ENCODE results near the gene UBE2E1. TPM values are rescaled to one million over a fixed set of nuclear protein-coding genes. Genes with fewer than 3 reads are reported as not detected.

UBE2E1 gene
- total and polyA plus RNA-seq, 2 donors (not counting 1 experiment from before 2014, with no cell fraction given), result 46.7 to 63.7 TPM

GRCh38 chr3:23923786-23924185 is 118.0 kb downstream of the UBE2E1 start:
- peaks cover 20% of the 10 kb centered on the region for H3K4me1 Mint-ChIP-seq
- POLR2A ChIA-PET, result interaction anchor here (0.6 kb wide), 1 partner anchor 117 kb away, joined by 3 read pairs; no protein-coding TSS in a partner anchor
- Histone ChIP-seq H2AFZ (ENCODE audit: insufficient read depth, low read depth, low read length, poor library complexity, severe bottlenecking) (no peak overlapping the region), H3K9ac (ENCODE audit: low read length) (no peak overlapping the region), H3K9me3 (ENCODE audit: control extremely low read depth in 1 of 3, control insufficient read depth in 2 of 3, insufficient read depth in 1 of 3, low read length in 2 of 3) (no peaks in the 10 kb centered on the region), H3K4me3 (ENCODE audit: control extremely low read depth in 1 of 5, extremely low read depth in 1 of 5, insufficient read depth in 1 of 5, low read depth in 2 of 5, low read length in 4 of 5) (no peak overlapping the region), H4K20me1 (ENCODE audit: control insufficient read depth, insufficient read depth, low read length, poor library complexity, severe bottlenecking) (peaks cover 21% of the 10 kb centered on the region), H3K4me2 (replicated peaks; ENCODE audit: low read depth, low read length, poor library complexity, severe bottlenecking) (no peak overlapping the region), H3K79me2 (ENCODE audit: control insufficient read depth, insufficient read depth, low read length) (no peaks in the 10 kb centered on the region), H3K27ac (ENCODE audit: low read length in 2 of 2) (no peak overlapping the region), H3K4me1 (ENCODE audit: control insufficient read depth in 2 of 2, insufficient read depth in 2 of 2, low read length in 2 of 2) (peaks cover 17 to 18% of the 10 kb centered on the region in 2 donors), H3K36me3 (replicated peaks in 1 of 2; ENCODE audit: control extremely low read depth in 1 of 2, control insufficient read depth in 1 of 2, extremely low read depth in 1 of 2, insufficient read depth in 2 of 2, low read length in 1 of 2) (peaks cover 4 to 36% of the 10 kb centered on the region in 2 experiments), H3K27me3 (replicated peaks in 1 of 4; ENCODE audit: control extremely low read depth in 1 of 4, control insufficient read depth in 3 of 4, insufficient read depth in 4 of 4, low read length in 3 of 4) (no peaks in the 10 kb centered on the region)
- CTCF ChIA-PET, result interaction anchor here (1.9 kb wide), 1 partner anchor 14 kb away, joined by 4 read pairs; no protein-coding TSS in a partner anchor
- no peaks in the 10 kb centered on the region for H3K27me3 Mint-ChIP-seq
- no peak overlapping the region for H3K27ac Mint-ChIP-seq
- H3K4me3 Mint-ChIP-seq, result no peak overlapping the region
- no peak for DNase-seq
- TF ChIP-seq EZH2 (IDR thresholded peaks at IDR 0.05; ENCODE audit: borderline replicate concordance, insufficient read depth, low read depth, low read length, poor library complexity, severe bottlenecking), result no peak
- intact Hi-C loops (cut with micrococcal nuclease), result no loop called here
- WGBS (ENCODE audit: insufficient coverage), result no CpG with 5 or more reads among the region's 2 CpGs
- no peaks in the 10 kb centered on the region for H3K9me3 Mint-ChIP-seq (ENCODE audit: insufficient read depth)
- no peak for ATAC-seq (ENCODE audit: low read depth)

GRCh38 chr3:23926246-23926645 is 120.5 kb downstream of the UBE2E1 start:
- no peak overlapping the region for H3K27ac ChIP-seq (ENCODE audit: low read length in 2 of 2)
- intact Hi-C loops (cut with micrococcal nuclease), result no loop called here
- POLR2A ChIA-PET, result interaction anchor here (1.2 kb wide), 1 partner anchor 10 kb away, joined by 3 read pairs; the partner anchor contains the start of genes NKIRAS1 and RPL15
- no peaks in the 10 kb centered on the region for H3K27me3 ChIP-seq (replicated peaks in 1 of 4; ENCODE audit: control extremely low read depth in 1 of 4, control insufficient read depth in 3 of 4, insufficient read depth in 4 of 4, low read length in 3 of 4)
- CTCF ChIA-PET, result no interaction called here
- ATAC-seq (ENCODE audit: low read depth), result no peak
- H3K4me2 ChIP-seq (replicated peaks; ENCODE audit: low read depth, low read length, poor library complexity, severe bottlenecking), result no peak overlapping the region
- peaks cover 3 to 6% of the 10 kb centered on the region in 2 donors for H3K4me1 ChIP-seq (ENCODE audit: control insufficient read depth in 2 of 2, insufficient read depth in 2 of 2, low read length in 2 of 2)
- peaks cover 1 to 12% of the 10 kb centered on the region in 2 experiments for H3K36me3 ChIP-seq (replicated peaks in 1 of 2; ENCODE audit: control extremely low read depth in 1 of 2, control insufficient read depth in 1 of 2, extremely low read depth in 1 of 2, insufficient read depth in 2 of 2, low read length in 1 of 2)
- no peak overlapping the region for H3K4me3 ChIP-seq (ENCODE audit: control extremely low read depth in 1 of 5, extremely low read depth in 1 of 5, insufficient read depth in 1 of 5, low read depth in 2 of 5, low read length in 4 of 5)
- 75% methylated on average over 4 of the region's 7 CpGs for WGBS (ENCODE audit: insufficient coverage)
- no peaks in the 10 kb centered on the region for H3K9me3 ChIP-seq (ENCODE audit: control extremely low read depth in 1 of 3, control insufficient read depth in 2 of 3, insufficient read depth in 1 of 3, low read length in 2 of 3)
- no peaks in the 10 kb centered on the region for H3K9me3 Mint-ChIP-seq (ENCODE audit: insufficient read depth)
- H2AFZ ChIP-seq (ENCODE audit: insufficient read depth, low read depth, low read length, poor library complexity, severe bottlenecking), result no peak overlapping the region
- H3K79me2 ChIP-seq (ENCODE audit: control insufficient read depth, insufficient read depth, low read length), result no peaks in the 10 kb centered on the region
- no peak overlapping the region for H3K4me3 Mint-ChIP-seq
- H3K4me1 Mint-ChIP-seq, result peaks cover 2% of the 10 kb centered on the region
- H3K9ac ChIP-seq (ENCODE audit: low read length), result no peak overlapping the region
- H3K27me3 Mint-ChIP-seq, result no peaks in the 10 kb centered on the region
- H4K20me1 ChIP-seq (ENCODE audit: control insufficient read depth, insufficient read depth, low read length, poor library complexity, severe bottlenecking), result no peaks in the 10 kb centered on the region
- no peak overlapping the region for H3K27ac Mint-ChIP-seq
- TF ChIP-seq CTCF (IDR thresholded peaks at IDR 0.05) (no peak), EZH2 (IDR thresholded peaks at IDR 0.05; ENCODE audit: borderline replicate concordance, insufficient read depth, low read depth, low read length, poor library complexity, severe bottlenecking) (no peak)
- no peak for DNase-seq

Data from B cell (primary cell).